Activated naive CD4-positive, alpha-beta T cell treated with anti-CD3 and anti-CD28 coated beads, Interleukin-2, amount 50 U/mL, for 24 hours (primary cell): ENCODE data around the gene TP53I13.
A peak's percentile ranks its signal among the peaks of the same experiment; 100 is the strongest.

Experiments used
- H3K27ac Mint-ChIP-seq: one replicate; pipeline ENCODE4 v1.8.0; 2021; ENCODE audit warnings: mild to moderate bottlenecking, mixed read lengths
- H3K27me3 Mint-ChIP-seq: one replicate; pipeline ENCODE4 v1.8.0; 2021; ENCODE audit warnings: mixed read lengths
- H3K36me3 Mint-ChIP-seq: one replicate; pipeline ENCODE4 v1.8.0; 2021; ENCODE audit warnings: mixed read lengths
- H3K4me1 Mint-ChIP-seq: one replicate; pipeline ENCODE4 v1.8.0; 2021; ENCODE audit warnings: mixed read lengths
- H3K4me3 Mint-ChIP-seq: one replicate; pipeline ENCODE4 v1.8.0; 2021; ENCODE audit warnings: mild to moderate bottlenecking, mixed read lengths
- H3K9me3 Mint-ChIP-seq: one replicate; pipeline ENCODE4 v1.8.0; 2021; ENCODE audit warnings: mixed read lengths

The TP53I13 gene

DNA sequence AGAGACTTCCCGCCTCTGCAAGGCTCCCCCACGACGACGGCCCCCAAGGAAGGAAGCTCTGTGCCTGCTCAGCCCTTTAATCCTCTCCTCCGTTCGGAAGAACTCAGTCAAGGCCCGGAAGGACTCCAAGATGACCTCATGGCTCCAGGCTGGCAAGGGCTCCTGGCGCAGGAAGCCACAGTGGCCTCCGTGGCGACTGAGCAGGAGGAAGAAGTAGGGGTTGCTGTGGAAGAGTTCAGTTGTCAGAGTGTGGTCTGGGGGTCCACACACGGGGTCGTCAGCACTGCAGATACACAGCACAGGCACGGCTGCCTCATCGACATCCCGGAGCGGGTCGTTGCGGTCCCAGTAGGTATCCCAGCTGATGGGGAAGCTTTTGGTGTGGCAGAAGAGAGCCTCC, 5.9 kb upstream of the TP53I13 start:
- Mint-ChIP-seq H3K27ac (peak overlapping the region; percentile 62), H3K9me3 (no peaks in the 10 kb centered on the region), H3K4me1 (peaks cover 27% of the 10 kb centered on the region), H3K27me3 (no peaks in the 10 kb centered on the region), H3K36me3 (peaks cover 1% of the 10 kb centered on the region), H3K4me3 (no peak overlapping the region)

DNA sequence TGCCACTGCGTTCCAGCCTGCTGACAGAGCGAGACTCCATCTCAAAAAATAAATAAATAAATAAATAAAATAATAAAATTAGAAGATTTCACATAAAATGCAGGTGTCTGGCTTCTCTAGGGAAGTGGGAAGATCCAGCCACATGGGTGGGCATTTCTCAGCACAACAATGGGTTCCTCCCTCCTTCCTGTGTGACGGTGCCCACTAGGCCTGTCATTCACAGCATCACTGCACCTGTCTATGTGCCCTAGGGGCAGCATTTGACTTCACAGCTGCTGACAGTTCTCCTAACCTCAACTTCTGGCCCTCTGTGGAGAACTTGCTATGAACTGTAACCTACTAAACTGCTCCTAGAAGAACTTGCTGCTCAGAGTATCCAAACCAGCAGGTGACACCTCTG, 4.7 kb upstream of the TP53I13 start:
- Mint-ChIP-seq H3K36me3 (peaks cover 1% of the 10 kb centered on the region), H3K27ac (no peak overlapping the region), H3K4me3 (no peak overlapping the region), H3K4me1 (peaks cover 25% of the 10 kb centered on the region), H3K27me3 (no peaks in the 10 kb centered on the region), H3K9me3 (no peaks in the 10 kb centered on the region)

DNA sequence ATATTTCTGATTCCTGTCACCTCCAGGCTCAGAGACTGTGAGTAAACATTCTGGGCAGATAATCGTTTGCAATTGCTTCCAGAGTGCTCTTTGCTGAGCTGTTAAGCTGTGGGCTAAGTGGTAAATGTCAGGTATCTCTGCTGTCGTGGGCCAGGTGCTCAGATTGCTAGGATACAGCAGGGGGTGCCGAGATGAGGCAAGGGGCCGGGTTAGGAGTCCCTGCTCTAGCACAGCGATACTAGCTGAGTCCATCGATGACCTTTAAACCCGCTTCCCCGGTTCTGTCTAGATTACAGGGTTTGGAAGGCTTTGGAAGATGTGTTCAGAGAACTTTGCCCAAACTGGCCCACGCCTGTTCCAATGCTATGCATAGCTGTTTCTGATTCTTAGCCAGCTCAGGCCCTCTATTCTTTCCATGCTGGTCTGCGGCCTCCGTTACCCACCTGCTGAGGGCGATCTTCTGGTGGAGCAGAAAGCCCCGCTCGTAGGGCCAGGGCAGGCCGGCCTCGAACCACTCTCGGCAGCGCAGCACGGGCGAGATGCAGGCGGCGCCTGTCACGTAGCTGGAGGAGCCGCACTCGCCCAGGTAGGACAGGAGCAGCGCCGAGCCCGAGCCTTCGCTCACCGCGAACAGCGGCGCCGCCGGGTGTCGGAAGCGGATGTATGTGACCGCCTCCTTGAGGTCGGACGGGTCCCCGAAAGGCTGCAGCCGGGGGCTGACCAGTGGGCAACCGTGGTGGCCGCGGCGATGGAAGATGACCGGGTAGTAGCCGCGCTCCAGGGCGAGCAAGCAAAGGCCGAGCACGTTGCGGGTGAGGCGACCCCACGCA, 2.6 kb upstream of the TP53I13 start:
- H3K27me3 Mint-ChIP-seq, result no peaks in the 10 kb centered on the region
- peak overlapping the region; percentile 90 for H3K4me3 Mint-ChIP-seq
- H3K9me3 Mint-ChIP-seq, result no peaks in the 10 kb centered on the region
- H3K4me1 Mint-ChIP-seq, result peaks cover 36% of the 10 kb centered on the region
- no peaks in the 10 kb centered on the region for H3K36me3 Mint-ChIP-seq
- H3K27ac Mint-ChIP-seq, result peak overlapping the region; percentile 65

DNA sequence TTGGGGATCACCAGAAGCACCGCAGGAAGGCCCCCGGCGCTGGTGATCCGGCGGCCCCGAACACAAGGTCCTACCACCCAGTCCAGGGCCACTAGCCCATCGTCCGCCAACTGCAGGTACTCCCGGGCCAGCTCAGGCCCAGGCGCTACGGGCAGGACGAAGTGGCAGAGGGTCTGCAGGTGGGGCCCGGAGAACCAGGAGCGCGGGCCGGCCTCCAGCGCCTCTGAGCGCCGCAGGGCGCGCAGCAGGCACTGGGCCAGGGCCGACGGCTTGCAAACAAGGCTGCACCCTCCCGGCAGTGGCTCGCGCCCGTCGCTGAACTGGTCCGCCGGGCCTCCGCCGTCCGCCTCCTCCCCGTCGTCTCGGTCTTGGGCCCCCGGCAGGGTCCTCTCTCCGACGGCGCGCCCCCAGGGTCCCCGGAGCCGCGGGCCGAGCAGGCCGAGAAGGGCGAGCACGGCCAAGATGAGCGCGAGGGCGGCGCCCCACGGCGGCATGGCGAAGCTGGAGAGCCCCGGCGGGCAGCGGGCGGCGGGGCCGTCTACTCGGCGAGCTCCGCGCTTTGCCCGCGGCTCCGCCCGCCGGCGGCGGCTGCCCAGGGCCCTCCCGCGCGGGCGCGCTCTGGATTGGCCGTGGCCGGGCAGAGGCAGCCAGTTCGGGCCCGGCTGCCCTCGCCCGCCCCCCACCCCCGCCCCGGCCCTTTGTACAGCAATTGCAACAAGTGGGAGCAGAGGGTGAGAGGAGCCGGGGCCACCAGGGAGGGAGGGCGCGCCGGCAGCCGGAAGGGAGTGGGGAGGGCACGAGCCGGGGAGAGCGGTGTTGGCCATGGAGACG, 1.8 kb upstream of the TP53I13 start, which contains the start of gene ABHD15:
Gene ABHD15 (minus strand): TSS at position 565 of the 831 bp plus-strand sequence. CDS start 71 bp downstream, at position 494.
- H3K4me1 Mint-ChIP-seq, result peaks cover 38% of the 10 kb centered on the region
- H3K27ac Mint-ChIP-seq, result peak within 1 kb of the TSS; percentile 70
- H3K27me3 Mint-ChIP-seq, result no peaks in the 10 kb centered on the region
- peak within 1 kb of the TSS; percentile 98 for H3K4me3 Mint-ChIP-seq
- no peaks in the 10 kb centered on the region for H3K9me3 Mint-ChIP-seq
- no peaks in the 10 kb centered on the region for H3K36me3 Mint-ChIP-seq

DNA sequence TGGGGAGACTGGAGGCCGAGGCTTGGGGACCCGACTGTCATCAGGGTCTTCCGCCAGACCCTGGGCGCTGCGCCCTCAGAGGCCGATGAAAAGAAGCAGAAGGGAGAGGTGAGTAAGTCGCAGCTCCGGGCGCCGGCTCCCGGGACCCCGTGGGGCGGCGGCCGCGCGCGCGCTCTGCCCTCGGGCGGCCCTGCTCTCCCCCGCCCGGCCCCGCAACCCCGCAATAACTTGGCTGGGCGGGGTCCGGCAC, 1.3 kb upstream of the TP53I13 start:
- H3K4me1 Mint-ChIP-seq, result peaks cover 34% of the 10 kb centered on the region
- H3K27me3 Mint-ChIP-seq, result no peaks in the 10 kb centered on the region
- H3K4me3 Mint-ChIP-seq, result peak overlapping the region; percentile 98
- H3K27ac Mint-ChIP-seq, result no peak overlapping the region
- H3K9me3 Mint-ChIP-seq, result no peaks in the 10 kb centered on the region
- H3K36me3 Mint-ChIP-seq, result no peaks in the 10 kb centered on the region

DNA sequence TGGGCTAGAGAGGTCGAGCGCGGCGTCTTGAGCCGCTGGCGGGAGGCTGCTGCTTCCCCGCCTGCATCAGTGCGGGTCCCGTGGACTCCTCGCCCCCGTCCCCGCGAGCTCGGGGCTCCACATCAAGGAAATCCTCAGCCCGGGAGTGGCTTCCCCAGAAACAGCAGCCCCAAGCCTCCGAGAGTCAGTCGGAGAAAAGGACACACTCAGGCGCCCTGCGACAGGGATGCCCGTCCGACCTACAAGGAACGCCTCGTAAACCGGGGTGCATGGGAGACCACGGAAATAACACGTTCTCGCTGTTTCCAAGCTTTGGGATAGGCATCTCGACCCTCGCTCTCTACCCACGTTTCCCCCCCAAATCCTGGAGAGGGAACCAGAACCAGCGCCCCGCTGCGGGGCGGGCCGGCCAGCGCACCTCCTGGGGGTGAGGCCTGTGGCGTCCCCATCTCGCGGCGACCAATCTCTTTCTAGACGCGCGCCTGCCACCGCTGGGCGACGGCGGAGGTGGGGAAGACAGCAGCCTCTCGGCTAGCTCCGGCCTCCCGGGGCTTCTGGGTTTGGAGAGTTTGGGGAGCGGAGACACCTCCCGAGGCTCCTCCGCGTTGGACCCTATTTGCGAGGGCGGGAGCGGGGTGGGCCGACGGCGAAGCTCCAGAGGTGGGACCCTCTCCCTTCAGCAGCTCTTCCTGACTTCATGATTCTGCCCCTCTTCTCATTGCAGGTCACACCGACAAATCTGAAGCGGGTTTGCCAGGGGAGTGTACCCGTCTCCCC, 759 bp upstream of the TP53I13 start:
- H3K9me3 Mint-ChIP-seq, result no peaks in the 10 kb centered on the region
- H3K4me1 Mint-ChIP-seq, result peaks cover 29% of the 10 kb centered on the region
- H3K27ac Mint-ChIP-seq, result peak overlapping the region; percentile 95
- peak overlapping the region; percentile 98 for H3K4me3 Mint-ChIP-seq
- no peaks in the 10 kb centered on the region for H3K36me3 Mint-ChIP-seq
- no peaks in the 10 kb centered on the region for H3K27me3 Mint-ChIP-seq

DNA sequence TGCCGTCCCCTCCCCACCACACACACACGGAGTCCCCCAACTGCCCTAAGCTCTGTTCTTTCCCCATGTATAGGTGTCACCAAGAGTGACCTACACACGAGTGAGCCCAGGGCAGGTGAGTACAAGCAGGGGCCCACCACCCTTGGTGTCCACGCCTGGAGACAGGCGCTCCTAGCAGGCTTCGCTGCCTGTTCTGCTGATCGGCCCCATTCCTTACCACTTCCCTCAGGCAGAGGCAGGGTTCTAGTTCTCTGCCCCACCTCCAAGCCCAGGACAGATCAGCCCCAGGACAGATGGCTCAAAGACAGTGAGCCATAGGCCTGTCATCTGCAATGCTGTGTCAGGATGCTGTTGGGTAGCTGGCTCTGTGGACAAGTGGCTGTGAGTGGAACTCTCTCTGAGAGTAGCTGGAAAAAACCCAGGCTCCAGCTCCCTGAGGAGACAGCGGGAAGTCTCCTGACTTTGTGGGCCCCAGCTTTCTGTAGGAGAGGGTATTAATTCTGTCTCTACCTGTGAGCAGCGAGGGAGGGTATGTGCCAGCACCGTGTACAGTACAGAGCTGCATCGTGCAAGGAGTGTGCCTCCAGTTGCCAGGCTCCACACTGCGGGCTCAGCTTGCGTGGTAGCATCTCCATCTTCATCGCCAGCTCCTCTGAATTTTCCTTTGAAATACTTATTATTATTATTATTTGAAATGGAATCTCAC, 897 bp downstream of the TP53I13 start:
- Mint-ChIP-seq H3K4me3 (peak overlapping the region; percentile 88), H3K4me1 (peaks cover 22% of the 10 kb centered on the region), H3K36me3 (no peaks in the 10 kb centered on the region), H3K27ac (peak overlapping the region; percentile 30), H3K27me3 (no peaks in the 10 kb centered on the region), H3K9me3 (no peaks in the 10 kb centered on the region)

DNA sequence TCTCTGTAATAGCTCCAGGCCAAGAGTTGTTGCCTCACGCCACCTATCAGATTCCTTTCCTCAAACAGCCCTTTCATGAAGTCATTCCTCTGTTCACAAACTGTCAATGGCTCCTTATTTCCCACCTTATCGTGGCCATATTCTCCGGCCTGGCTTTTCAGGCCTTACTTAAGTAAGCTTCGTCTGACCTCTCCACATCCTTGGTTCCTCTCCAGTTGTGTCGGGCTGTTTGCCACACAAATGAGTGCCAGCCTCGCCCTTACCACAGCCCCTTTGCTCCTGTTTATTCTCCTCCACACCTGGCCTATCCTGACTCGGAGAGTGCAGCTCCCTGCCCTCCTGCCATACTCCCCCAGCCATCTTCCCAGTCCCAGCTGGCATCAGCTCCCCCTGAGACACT, 2.0 kb downstream of the TP53I13 start:
- H3K27ac Mint-ChIP-seq, result peak overlapping the region; percentile 85
- no peaks in the 10 kb centered on the region for H3K36me3 Mint-ChIP-seq
- H3K4me1 Mint-ChIP-seq, result peaks cover 20% of the 10 kb centered on the region
- H3K27me3 Mint-ChIP-seq, result no peaks in the 10 kb centered on the region
- no peaks in the 10 kb centered on the region for H3K9me3 Mint-ChIP-seq
- peak overlapping the region; percentile 28 for H3K4me3 Mint-ChIP-seq

DNA sequence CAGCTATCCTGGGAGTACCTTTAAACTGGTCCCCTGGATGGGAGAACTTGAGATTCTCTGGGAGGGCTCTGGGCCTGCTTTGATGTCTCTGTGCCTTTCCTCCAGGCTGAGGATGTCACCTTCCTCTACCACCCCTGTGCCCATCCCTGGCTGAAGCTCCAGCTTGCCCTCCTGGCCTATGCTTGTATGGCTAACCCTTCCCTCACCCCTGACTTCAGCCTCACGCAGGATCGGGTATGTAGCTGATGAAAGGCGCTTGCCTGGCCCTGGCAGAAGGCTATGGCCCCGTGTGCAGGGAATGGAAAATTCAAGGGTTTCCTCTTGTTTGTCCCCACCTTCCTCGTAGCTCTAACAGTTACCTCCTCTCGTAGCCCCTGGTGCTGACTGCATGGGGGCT, 3.0 kb downstream of the TP53I13 start:
- H3K4me1 Mint-ChIP-seq, result peaks cover 13% of the 10 kb centered on the region
- no peaks in the 10 kb centered on the region for H3K36me3 Mint-ChIP-seq
- no peak overlapping the region for H3K27ac Mint-ChIP-seq
- no peaks in the 10 kb centered on the region for H3K9me3 Mint-ChIP-seq
- no peaks in the 10 kb centered on the region for H3K27me3 Mint-ChIP-seq
- no peak overlapping the region for H3K4me3 Mint-ChIP-seq

DNA sequence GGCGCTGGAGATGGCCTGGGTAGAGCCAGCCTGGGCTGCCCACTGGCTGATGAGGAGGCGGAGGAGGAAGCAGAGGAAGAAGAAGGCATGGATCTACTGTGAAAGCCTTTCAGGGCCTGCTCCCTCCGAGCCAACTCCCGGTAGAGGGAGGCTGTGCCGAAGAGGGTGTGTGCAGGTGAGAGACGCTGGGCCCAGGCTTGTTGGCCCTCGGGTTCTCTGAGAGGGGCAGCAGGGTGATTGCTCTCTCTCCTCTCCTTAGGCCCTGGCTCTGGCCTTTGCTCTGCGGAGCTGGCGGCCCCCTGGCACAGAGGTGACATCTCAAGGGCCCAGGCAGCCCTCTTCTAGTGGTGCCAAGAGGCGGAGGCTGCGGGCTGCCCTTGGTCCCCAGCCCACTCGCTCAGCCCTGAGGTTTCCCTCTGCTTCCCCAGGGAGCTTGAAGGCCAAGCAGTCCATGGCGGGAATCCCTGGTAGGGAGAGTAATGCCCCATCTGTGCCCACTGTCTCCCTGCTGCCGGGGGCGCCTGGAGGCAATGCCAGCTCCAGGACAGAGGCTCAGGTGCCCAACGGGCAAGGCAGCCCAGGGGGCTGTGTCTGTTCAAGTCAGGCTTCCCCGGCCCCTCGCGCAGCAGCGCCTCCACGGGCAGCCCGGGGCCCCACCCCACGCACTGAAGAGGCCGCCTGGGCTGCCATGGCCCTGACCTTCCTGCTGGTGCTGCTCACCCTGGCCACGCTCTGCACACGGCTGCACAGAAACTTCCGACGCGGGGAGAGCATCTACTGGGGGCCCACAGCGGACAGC, 3.6 kb downstream of the TP53I13 start:
- H3K27me3 Mint-ChIP-seq, result no peaks in the 10 kb centered on the region
- no peak overlapping the region for H3K4me3 Mint-ChIP-seq
- no peaks in the 10 kb centered on the region for H3K36me3 Mint-ChIP-seq
- peak overlapping the region; percentile 17 for H3K27ac Mint-ChIP-seq
- peaks cover 13% of the 10 kb centered on the region for H3K4me1 Mint-ChIP-seq
- no peaks in the 10 kb centered on the region for H3K9me3 Mint-ChIP-seq

DNA sequence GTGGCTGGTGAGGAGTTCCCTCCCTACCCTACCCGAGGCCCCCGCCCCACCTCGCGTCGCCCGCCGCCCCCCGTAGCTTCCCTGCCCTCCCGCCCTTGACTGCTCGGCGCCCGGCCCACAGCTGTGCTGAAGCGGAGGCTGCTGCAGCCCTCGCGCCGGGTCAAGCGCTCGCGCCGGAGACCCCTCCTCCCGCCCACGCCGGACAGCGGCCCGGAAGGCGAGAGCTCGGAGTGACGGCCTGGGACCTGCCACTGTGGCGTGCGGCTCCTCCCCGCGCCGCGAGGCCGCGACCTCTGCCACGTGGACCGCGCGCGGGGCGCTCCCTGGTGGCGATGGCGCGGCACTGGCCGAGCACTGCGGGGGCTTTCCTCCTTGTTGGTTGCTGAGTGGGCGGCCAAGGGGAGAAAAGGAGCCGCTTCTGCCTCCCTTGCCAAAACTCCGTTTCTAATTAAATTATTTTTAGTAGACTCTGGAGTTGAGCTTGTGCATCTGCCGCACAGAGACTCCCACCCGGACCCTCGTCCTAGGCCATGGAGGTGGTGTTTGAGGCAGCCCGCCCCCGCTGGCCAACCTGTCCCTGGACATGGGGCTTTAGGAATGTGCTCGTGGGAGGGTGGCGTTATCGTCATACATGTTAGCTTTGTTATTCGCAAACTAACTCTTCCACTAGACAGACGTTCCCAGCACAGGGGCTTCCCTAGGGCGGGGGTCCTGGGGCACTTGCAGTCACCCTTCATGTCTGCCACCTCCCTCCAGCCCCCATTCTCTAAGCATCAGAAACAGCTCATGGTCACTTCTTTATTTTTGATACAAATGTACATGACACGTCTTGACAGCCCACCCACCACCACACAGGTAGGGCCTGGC, 4.4 kb downstream of the TP53I13 start:
- H3K9me3 Mint-ChIP-seq, result no peaks in the 10 kb centered on the region
- no peak overlapping the region for H3K27ac Mint-ChIP-seq
- no peak overlapping the region for H3K4me3 Mint-ChIP-seq
- H3K4me1 Mint-ChIP-seq, result peaks cover 13% of the 10 kb centered on the region
- no peaks in the 10 kb centered on the region for H3K27me3 Mint-ChIP-seq
- no peaks in the 10 kb centered on the region for H3K36me3 Mint-ChIP-seq

DNA sequence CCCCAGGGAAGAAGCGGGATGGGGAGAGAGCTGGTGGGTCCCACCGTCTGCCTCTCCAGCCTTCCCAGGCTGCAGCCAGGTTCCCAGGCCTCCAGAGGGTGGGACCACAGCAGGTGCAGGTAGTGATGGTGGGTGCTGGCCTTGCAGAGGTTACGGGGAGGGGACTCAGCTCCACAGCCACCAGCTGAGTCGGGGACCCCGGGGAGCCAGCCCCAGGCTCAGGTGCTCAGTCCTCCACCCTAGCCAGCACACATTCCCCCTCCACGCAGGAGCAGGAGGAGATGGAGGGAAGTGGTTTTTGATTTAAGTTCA, 5.0 kb downstream of the TP53I13 start:
- Mint-ChIP-seq H3K9me3 (no peaks in the 10 kb centered on the region), H3K4me1 (peaks cover 13% of the 10 kb centered on the region), H3K36me3 (peaks cover 4% of the 10 kb centered on the region), H3K4me3 (no peak overlapping the region), H3K27me3 (no peaks in the 10 kb centered on the region), H3K27ac (no peak overlapping the region)

DNA sequence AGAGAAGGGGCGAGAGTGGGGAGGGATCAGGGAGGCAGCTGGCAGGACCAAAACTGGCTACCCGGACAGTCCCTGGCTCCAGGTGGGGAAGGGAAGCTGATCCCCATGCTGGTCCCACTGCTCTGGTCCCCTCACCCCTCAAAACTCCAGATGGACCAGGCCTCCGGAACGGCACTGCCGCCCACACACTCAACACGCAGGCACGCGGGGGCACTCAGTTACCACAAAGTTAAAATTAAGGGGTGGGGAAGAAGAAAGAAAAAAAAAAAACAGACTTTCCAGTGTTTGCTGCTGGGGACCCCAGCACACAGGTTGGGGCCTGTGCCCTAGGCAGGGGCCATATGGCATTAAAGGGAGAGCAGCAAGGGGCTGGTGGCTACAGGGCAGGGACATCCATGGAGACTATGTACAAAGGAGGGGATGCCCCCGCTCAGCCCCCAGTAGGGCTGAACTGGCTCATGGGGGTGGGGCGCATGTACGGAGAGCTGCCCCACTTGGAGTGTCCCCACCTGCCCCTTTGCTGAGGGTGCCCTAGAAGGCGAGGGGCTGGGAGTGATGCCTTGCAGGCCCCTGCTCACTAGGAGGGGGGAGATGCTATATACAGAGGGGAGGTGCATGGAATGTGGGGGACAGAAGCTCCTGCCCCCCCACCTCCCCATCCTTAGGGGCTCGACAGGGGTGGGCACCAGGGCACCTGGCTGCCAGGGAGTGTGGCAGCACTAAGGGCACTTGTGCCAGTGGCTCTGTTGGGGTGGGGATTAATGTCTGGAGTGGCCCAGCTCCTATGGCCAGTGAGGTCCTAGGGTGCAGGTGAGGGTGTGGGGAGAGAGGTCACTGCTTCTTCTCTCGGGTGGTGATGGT, 5.6 kb downstream of the TP53I13 start:
- Mint-ChIP-seq H3K27ac (no peak overlapping the region), H3K9me3 (no peaks in the 10 kb centered on the region), H3K4me3 (no peak overlapping the region), H3K4me1 (peaks cover 11% of the 10 kb centered on the region), H3K27me3 (no peaks in the 10 kb centered on the region), H3K36me3 (peaks cover 4% of the 10 kb centered on the region)
